Activated CD4-positive, alpha-beta T cell treated with anti-CD3 and anti-CD28 coated beads, Interleukin-2, amount 10 ng/mL, durations not matched to agents 24 days and 14 days (primary cell): ENCODE data around the gene PIMREG. TPM values are rescaled to one million over a fixed set of nuclear protein-coding genes. Genes with fewer than 3 reads are reported as not detected.

Experiments used
- DNase-seq: peaks from one replicate; pipeline ENCODE4 v3.0.0; 2022
- H3K27ac Mint-ChIP-seq: one replicate; pipeline ENCODE4 v1.8.0; 2022; ENCODE audit warnings: mild to moderate bottlenecking, mixed read lengths
- H3K27me3 Mint-ChIP-seq: one replicate; pipeline ENCODE4 v1.8.0; 2022; ENCODE audit warnings: mixed read lengths
- H3K36me3 Mint-ChIP-seq: one replicate; pipeline ENCODE4 v1.8.0; 2022; ENCODE audit warnings: low read depth, mild to moderate bottlenecking, mixed read lengths
- H3K4me1 Mint-ChIP-seq: one replicate; pipeline ENCODE4 v1.8.0; 2021; ENCODE audit warnings: mixed read lengths
- H3K4me3 Mint-ChIP-seq: one replicate; pipeline ENCODE4 v1.8.0; 2022; ENCODE audit warnings: mild to moderate bottlenecking, moderate library complexity, mixed read lengths
- H3K9me3 Mint-ChIP-seq: one replicate; pipeline ENCODE4 v1.8.0; 2021; ENCODE audit warnings: mixed read lengths
- intact Hi-C: fragments of 100-400 bp; cut with micrococcal nuclease; formaldehyde crosslinking; loops from one replicate; pipeline ENCODE4 v1.15.1; 2023
- total RNA-seq: library from RNA; stranded (reverse); gene quantifications from 2 replicates; pipeline ENCODE4 v1.2.3, GENCODE V29; 2022

PIMREG gene
- total RNA-seq, 1 donor from 2014 or later = 4.6 TPM

DNA sequence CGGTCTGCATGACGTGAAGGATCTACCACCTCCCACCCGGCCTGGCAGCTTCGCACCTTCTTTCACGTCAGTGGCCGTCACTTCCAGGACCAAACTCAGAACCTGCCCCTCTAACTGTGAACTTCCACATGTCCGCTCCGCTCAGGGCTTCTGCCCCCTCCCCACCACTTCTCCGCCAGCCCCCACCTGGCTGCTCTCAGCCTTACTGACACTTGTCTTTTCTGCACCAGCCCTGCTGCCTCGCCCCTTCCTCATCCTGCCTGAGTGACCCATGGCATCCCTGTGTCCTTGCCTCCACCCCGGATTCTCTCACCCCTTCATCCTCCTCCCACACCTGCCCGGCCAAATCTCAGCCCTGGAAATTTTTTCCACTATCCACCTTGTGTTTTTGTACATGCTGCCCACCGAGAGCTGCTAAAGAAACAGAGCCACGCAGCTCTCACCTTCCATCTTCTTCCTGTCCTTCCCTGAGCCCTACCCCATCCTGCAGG is 14.2 kb downstream of the PIMREG start:
- no peak overlapping the region for H3K4me3 Mint-ChIP-seq
- H3K27ac Mint-ChIP-seq = no peak overlapping the region
- H3K36me3 Mint-ChIP-seq = no peaks in the 10 kb centered on the region
- peaks cover 16% of the 10 kb centered on the region for H3K27me3 Mint-ChIP-seq
- intact Hi-C loops = no loop called here
- no peaks in the 10 kb centered on the region for H3K9me3 Mint-ChIP-seq
- peaks cover 19% of the 10 kb centered on the region for H3K4me1 Mint-ChIP-seq
- no peak for DNase-seq

GRCh38 chr17:6460531-6461161 is 16.4 kb downstream of the PIMREG start:
- intact Hi-C loops = no loop called here
- Mint-ChIP-seq H3K36me3 (no peaks in the 10 kb centered on the region), H3K27me3 (peaks cover 7% of the 10 kb centered on the region), H3K4me3 (no peak overlapping the region), H3K27ac (no peak overlapping the region), H3K9me3 (no peaks in the 10 kb centered on the region), H3K4me1 (peaks cover 19% of the 10 kb centered on the region)
- no peak for DNase-seq

GRCh38 chr17:6461246-6461645 is 17.0 kb downstream of the PIMREG start:
- DNase-seq = no peak
- Mint-ChIP-seq H3K36me3 (no peaks in the 10 kb centered on the region), H3K9me3 (no peaks in the 10 kb centered on the region), H3K4me3 (no peak overlapping the region), H3K4me1 (peaks cover 19% of the 10 kb centered on the region), H3K27me3 (peaks cover 7% of the 10 kb centered on the region), H3K27ac (no peak overlapping the region)
- intact Hi-C loops = no loop called here

- no peak overlapping the region for H3K27ac Mint-ChIP-seq
- peaks cover 6% of the 10 kb centered on the region for H3K27me3 Mint-ChIP-seq
- no peak overlapping the region for H3K4me3 Mint-ChIP-seq
- intact Hi-C loops = no loop called here
- H3K36me3 Mint-ChIP-seq = no peaks in the 10 kb centered on the region
- H3K4me1 Mint-ChIP-seq = peaks cover 16% of the 10 kb centered on the region
- no peaks in the 10 kb centered on the region for H3K9me3 Mint-ChIP-seq
- DNase-seq = no peak
Measured at GRCh38 chr17:6461792-6462524, 17.7 kb downstream of the PIMREG start.

GRCh38 chr17:6462692-6463091 is 18.4 kb downstream of the PIMREG start:
- intact Hi-C loops = no loop called here
- no peaks in the 10 kb centered on the region for H3K9me3 Mint-ChIP-seq
- H3K27me3 Mint-ChIP-seq = peaks cover 3% of the 10 kb centered on the region
- no peak for DNase-seq
- H3K4me1 Mint-ChIP-seq = peaks cover 12% of the 10 kb centered on the region
- no peak overlapping the region for H3K27ac Mint-ChIP-seq
- H3K4me3 Mint-ChIP-seq = no peak overlapping the region
- H3K36me3 Mint-ChIP-seq = no peaks in the 10 kb centered on the region

GRCh38 chr17:6463616-6464445 is 19.6 kb downstream of the PIMREG start:
- peaks cover 6% of the 10 kb centered on the region for H3K27me3 Mint-ChIP-seq
- H3K36me3 Mint-ChIP-seq = no peaks in the 10 kb centered on the region
- peaks cover 12% of the 10 kb centered on the region for H3K4me1 Mint-ChIP-seq
- intact Hi-C loops = no loop called here
- H3K27ac Mint-ChIP-seq = no peak overlapping the region
- H3K9me3 Mint-ChIP-seq = no peaks in the 10 kb centered on the region
- no peak for DNase-seq
- no peak overlapping the region for H3K4me3 Mint-ChIP-seq

DNA sequence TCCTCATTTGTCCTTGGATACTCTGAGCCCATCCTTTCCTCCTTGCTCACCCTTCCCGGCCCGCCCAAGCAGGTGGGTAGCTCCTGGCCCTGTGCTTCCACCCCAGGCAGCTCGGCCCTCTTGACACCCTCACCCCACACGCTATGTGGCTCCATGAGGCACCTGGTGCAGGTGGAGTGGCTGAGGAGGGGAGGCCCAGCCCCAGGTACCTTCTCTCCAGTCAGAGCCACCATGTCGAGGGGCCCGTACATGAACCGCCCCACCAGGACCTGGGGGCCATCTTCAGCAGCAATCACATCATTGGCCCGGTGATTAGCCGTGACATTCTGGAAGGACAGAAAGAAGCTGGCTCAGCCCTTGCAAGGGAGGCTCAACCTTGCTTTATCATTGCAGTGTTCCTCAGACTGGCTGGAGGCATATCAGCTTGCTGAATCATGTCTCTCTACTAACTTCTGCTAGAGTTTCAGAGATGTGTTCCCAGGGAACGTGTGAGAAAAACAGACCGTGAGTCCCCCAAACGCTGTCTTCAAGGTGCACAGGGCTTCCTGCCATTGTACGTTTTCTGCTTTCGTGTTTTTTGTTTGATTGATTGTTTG is 20.3 kb downstream of the PIMREG start:
- no peak for DNase-seq
- intact Hi-C loops = no loop called here
- Mint-ChIP-seq H3K4me1 (peaks cover 12% of the 10 kb centered on the region), H3K9me3 (no peaks in the 10 kb centered on the region), H3K27me3 (peaks cover 9% of the 10 kb centered on the region), H3K4me3 (no peak overlapping the region), H3K36me3 (no peaks in the 10 kb centered on the region), H3K27ac (no peak overlapping the region)

DNA sequence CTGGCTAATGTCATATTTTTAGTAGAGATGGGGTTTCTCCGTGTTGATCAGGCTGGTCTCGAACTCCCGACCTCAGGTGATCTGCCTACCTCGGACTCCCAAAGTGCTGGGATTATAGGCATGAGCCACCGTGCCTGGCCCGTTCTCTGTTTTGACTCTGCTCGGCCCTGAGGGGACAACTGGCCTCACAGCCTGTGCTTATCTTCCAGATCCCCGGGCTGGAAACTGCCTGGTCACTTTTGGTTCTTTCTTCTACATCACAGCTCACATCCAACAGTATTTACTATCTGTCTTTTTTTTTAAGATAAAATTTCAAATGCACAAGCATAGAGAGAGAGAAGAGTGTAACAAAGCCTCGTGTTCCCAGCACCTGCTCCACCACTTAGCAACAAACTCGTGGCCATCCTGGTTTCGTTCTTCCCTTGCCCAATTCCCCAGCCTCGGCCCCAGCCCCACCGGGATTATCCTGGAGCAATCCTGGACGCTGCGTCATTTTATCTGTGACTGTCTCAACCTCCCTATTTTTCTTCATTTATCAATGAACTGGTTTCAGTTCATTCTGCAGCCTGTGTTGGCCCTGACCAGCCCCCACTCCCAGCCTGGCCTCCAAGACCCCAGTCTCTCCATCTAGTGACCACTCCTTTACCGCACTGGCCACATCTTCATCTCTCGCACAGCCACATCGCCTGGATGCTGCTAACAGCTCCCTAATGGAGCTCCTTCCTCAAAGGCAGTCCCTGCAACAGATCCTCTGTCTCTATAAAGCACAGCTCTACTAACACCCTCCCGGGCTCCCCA is 21.1 kb downstream of the PIMREG start:
- no peak overlapping the region for H3K27ac Mint-ChIP-seq
- H3K36me3 Mint-ChIP-seq = no peaks in the 10 kb centered on the region
- peaks cover 12% of the 10 kb centered on the region for H3K4me1 Mint-ChIP-seq
- H3K9me3 Mint-ChIP-seq = no peaks in the 10 kb centered on the region
- intact Hi-C loops = no loop called here
- no peak overlapping the region for H3K4me3 Mint-ChIP-seq
- H3K27me3 Mint-ChIP-seq = peaks cover 10% of the 10 kb centered on the region
- no peak for DNase-seq

DNA sequence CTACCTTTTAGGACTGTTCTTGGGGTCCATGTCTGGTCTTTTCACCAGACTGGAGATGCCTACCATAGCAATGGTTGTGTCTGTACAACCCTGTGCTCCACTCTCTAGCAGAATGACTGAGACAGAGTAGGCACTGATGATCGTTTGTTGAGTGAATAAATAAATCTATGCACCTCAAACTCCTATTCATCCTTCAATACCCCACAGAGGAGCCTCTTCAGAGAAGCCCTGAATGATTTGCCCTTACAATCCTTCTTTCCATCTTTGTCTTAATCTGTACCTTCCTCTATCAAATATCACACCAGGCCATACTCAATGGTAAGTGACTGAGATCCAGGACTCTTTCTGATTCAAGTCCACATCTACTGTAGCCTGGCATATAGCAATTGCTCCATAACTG is 23.3 kb downstream of the PIMREG start:
- H3K27me3 Mint-ChIP-seq = peaks cover 8% of the 10 kb centered on the region
- H3K9me3 Mint-ChIP-seq = no peaks in the 10 kb centered on the region
- no peak for DNase-seq
- H3K4me1 Mint-ChIP-seq = no peaks in the 10 kb centered on the region
- H3K4me3 Mint-ChIP-seq = no peak overlapping the region
- intact Hi-C loops = no loop called here
- H3K36me3 Mint-ChIP-seq = no peaks in the 10 kb centered on the region
- no peak overlapping the region for H3K27ac Mint-ChIP-seq

DNA sequence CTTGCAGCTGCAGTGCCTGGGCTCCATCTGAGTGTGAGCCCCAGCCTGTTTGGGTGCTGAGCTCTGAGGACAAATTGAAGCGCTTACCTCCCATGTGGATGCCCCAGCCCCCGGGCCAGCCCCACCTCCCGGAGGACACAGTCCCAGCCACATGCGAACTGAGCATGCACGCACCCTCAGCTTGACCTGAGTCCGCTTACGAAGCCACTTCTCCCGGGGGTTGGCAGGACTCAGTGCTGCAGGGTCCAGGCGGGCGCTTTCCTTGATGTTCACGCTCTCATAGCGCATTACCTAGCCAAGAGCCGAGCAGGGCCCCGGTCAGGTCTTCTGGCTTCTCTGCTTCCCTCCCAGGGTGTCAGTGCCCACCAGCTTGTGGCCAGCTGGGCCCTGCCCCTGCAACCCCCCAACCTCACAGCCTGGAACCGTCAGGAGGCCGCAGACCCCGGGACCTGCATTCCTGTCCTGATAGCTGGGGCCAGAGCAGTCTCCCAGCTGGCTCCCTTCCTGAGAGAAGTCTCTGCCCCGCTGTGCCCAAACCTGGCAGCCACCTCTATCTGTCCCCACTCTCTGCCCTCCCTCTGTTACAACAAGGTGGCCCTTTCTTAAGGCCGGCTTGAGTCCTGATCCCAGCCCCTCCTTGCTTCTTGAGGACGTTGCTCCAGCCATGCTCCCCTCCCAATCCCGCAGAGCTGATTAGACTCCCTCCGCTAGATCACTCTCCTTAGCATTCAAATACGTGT is 24.0 kb downstream of the PIMREG start:
- no peaks in the 10 kb centered on the region for H3K9me3 Mint-ChIP-seq
- no peaks in the 10 kb centered on the region for H3K36me3 Mint-ChIP-seq
- no peak for DNase-seq
- H3K4me3 Mint-ChIP-seq = no peak overlapping the region
- intact Hi-C loops = no loop called here
- H3K27ac Mint-ChIP-seq = no peak overlapping the region
- H3K4me1 Mint-ChIP-seq = peaks cover 3% of the 10 kb centered on the region
- peaks cover 7% of the 10 kb centered on the region for H3K27me3 Mint-ChIP-seq

- H3K9me3 Mint-ChIP-seq = no peaks in the 10 kb centered on the region
- peaks cover 5% of the 10 kb centered on the region for H3K4me1 Mint-ChIP-seq
- H3K27me3 Mint-ChIP-seq = peaks cover 7% of the 10 kb centered on the region
- intact Hi-C loops = loop anchor here (10.0 kb wide), 1 partner anchor 105 kb away; no protein-coding TSS in a partner anchor
- no peaks in the 10 kb centered on the region for H3K36me3 Mint-ChIP-seq
- no peak for DNase-seq
- no peak overlapping the region for H3K27ac Mint-ChIP-seq
- no peak overlapping the region for H3K4me3 Mint-ChIP-seq
Measured at GRCh38 chr17:6470146-6470718, 26.0 kb downstream of the PIMREG start.

DNA sequence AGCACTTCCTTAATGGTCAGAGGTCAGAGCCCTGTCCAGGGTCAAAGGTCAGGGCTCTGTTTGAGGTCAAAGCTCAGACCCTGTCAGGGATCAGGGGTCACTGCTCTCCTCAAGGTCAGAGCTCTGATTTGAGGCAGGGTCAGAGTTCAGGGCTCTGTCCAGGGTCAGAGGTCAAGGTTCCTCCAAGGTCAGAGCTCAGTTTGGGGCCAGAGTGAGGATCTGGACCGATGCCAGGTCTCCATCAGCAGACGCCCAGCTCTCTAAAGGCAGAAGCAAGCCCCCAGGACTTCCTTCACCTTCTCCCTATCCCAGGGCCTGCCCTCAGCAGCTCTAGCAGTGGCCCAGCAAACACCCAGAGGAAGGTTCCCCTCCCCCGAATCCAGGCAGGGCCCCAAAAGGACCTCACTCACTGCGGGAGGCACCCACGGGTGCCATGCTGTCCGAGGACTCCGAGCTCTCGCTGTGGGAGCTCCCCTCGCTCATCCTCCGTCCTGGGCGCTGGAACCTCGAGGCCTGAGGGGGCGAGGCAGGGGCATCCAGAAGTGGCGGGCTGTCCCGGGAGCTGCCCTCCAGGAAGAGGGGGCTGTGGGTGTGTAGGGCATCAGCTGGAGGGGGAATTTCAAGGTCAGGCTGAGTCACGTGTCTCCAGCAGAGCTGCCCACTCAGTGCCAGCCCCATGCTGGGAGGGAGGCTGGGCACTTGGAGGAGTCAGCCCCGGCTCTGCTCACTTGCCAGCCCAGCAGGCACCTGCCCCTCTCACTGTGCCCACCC is 26.7 kb downstream of the PIMREG start:
- Mint-ChIP-seq H3K36me3 (no peaks in the 10 kb centered on the region), H3K4me1 (peaks cover 5% of the 10 kb centered on the region), H3K27me3 (peaks cover 7% of the 10 kb centered on the region), H3K9me3 (no peaks in the 10 kb centered on the region), H3K27ac (no peak overlapping the region), H3K4me3 (no peak overlapping the region)
- intact Hi-C loops = loop anchor here (10.0 kb wide), 1 partner anchor 104 kb away; no protein-coding TSS in a partner anchor
- DNase-seq = no peak
